GM12891 (cell line): Measurements from ENCODE around the gene NUBP2.
"Not testable (repeated sequence)": the region's sequence is repeated elsewhere in the genome, so short reads cannot be mapped to it uniquely, and the experiment has no call there.

ENCODE experiments used
- DNase-seq: peaks from one replicate; pipeline ENCODE4 v3.0.0; 2011; ENCODE audit warnings: low spot score; ENCODE audit not compliant: insufficient read length
- FAIRE-seq: peaks from 2 replicates; lab custom pipeline; 2011; peaks lifted over from hg19 to GRCh38; lab: Jason Lieb, UNC
- PAX5 ChIP-seq: IDR thresholded peaks from 2 replicates; pipeline ENCODE4 v1.6.1; 2011; ENCODE audit warnings: low read length, moderate library complexity, mild to moderate bottlenecking; ENCODE audit not compliant: insufficient read depth, severe bottlenecking
- POLR2A ChIP-seq: IDR thresholded peaks from 2 replicates; pipeline ENCODE4 v1.6.1; 2011; ENCODE audit warnings: low read depth, low read length, control low read depth
- POLR2AphosphoS5 ChIP-seq: IDR thresholded peaks from 2 replicates; pipeline ENCODE4 v1.6.1; 2011; ENCODE audit warnings: low read depth, low read length, control low read depth
- POU2F2 ChIP-seq: IDR thresholded peaks from 2 replicates; pipeline ENCODE4 v1.6.1; 2011; ENCODE audit warnings: low read depth, mild to moderate bottlenecking, control low read depth, low read length, moderate library complexity
- SPI1 ChIP-seq: IDR thresholded peaks from 2 replicates; pipeline ENCODE4 v1.6.1; 2011; ENCODE audit warnings: low read depth, low read length, control low read depth
- TAF1 ChIP-seq: IDR thresholded peaks from 2 replicates; pipeline ENCODE4 v1.6.1; 2011; ENCODE audit warnings: low read depth, low read length, control low read depth

NUBP2 gene

DNA sequence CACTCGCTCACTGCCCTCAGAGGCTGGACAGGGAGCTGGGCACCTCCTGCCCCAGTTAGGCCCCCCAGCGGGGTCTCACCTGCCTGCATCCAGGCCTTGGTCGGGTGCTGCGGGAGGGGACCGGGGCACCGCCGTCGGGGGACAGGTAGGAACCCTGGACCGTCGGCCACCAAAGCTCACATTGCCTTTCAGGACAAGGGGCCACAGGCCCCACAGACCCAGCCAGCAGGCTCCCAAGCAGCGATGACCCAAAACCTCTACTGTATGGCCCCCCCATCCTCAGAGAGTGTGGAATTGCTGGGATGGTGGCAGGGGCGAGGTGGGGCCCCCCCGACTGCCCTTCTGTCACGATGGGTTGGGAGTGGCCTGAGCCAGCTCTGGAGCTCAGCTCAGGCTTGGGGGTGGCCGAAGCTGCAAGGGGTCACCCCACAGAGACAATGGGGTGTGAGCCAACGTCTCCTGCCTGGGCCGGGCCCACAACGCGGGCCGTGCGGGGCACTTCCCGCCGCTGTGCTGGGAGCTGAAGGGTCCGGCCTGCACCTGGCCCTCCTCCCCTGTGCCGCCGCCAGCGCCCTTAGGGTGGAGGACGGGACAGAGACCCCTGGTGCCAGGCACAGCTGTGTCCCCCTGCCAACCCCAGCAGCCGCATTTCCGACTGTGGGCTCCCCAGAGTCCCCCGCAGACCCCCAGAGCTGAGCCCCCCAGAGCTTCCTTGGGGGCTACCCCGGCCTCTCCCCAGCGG is 10.2 kb downstream of the NUBP2 start:
- FAIRE-seq: no peak
- TF ChIP-seq POU2F2: no peak
- TF ChIP-seq POLR2AphosphoS5: no peak

DNA sequence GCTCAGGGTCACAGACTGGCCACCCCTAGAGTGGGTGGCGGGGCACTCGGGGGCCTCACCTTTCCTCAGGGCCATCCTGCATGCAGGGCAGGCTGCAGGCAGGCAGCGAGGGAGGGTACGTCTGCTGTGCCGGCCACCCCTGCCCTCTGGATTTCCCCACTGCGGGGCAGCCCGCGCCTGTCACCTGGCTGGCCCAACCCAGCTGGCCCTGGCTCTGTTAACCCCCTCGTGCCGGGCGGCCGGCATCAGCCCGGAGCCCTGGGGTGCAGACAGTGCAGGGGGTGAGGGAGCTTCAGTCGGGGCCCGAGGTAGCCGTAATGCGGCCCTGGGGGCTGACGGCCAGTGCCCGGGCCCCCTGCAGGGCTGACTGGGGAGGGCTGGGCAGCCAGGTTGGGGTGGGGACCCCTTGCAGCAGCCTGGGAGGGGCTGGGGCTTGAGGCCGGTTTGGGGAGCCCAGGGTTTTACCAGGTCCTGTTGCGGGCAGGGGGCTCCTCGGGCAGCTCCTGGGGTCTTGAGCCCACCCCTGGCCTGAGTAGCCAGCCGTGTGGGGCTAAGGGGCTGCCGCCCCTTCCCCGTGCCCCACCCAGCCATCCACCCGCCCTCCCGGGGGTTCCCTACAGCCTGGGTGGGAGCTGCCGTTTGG is 10.9 kb downstream of the NUBP2 start, which contains the start of gene IGFALS:
Gene IGFALS (minus strand): TSS at position 128 of the 643 bp plus-strand sequence. CDS start 53 bp downstream, at position 75.
- no peak for FAIRE-seq
- TF ChIP-seq SPI1: no peak
- no peak for TF ChIP-seq PAX5
- TF ChIP-seq POU2F2: no peak
- no peak for TF ChIP-seq TAF1
- no peak for TF ChIP-seq POLR2AphosphoS5
- TF ChIP-seq POLR2A: no peak
- DNase-seq: no peak

More for the DNA sequence above, 10.2 kb downstream of the NUBP2 start:
- DNase-seq: no peak

DNA sequence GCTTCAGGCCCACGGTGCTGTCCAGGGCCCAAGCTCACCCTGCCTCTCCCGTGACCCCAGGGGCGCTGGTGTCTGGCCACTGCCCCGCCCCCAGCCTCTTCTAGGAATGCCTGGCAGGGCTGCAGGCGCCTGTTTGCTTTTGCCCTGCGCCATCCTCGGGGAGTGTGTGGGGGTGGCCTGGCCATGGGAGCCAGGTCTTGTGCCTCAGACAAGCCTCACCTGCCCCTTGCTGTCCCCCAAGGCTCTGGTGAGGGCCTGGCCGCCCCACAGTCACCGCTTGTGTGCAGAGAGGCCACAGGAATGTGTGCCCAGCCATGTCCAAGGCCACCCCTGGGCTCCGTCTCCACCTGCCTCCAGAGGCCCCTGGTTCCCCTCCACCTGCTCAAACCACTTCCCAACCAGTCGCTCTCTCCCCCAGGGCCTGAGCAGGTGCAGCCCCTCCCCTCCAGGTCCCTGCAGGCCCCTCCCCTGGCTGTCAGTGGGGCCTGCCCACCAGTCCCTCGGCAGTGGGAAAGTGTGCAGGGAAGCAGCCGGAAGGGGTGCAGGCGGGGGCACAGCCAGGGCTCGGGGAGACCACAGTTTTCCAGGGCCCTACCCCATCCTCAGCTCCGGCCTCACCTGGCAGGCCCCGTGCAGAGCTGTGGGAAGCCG is 11.6 kb downstream of the NUBP2 start:
- no peak for DNase-seq
- FAIRE-seq: no peak
- TF ChIP-seq PAX5: no peak
- no peak for TF ChIP-seq POU2F2
- no peak for TF ChIP-seq TAF1
- TF ChIP-seq POLR2AphosphoS5: no peak
- no peak for TF ChIP-seq SPI1
- no peak for TF ChIP-seq POLR2A

DNA sequence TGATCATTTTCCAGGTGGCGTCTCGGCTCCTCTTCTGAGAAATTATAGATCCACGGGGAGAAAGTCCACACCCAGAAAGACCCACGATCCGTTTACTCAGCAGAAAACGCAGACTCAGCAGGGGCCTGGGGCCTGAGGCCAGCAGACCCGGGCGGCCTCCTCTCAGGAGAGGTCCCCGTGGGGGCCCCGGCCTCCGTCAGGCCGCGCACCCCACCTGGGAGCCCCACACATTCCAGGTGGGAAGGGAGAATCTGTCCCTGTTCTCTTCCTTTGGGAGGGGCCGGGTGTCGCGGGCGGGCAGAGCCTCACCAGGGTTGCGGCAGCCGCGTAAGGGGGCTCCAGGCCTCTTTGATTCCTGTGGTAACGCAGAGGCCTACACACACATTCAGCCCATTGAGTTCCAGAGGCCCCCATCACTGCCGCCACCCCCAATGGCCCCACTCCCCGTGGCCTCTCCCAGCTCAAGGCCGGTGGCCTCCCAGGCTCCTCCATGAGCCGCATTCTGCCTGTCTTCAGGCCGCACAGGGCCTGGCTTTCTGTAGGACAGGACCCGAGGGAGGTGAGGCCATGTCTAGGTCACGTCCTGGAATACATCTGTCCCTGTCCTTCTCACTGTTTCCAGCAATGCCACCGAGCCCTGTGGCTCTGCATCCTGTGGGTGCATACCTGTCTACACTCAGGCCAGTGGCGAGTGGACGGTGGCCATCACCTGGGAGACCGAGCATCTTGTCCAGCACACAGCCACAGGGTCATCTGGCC is 12.3 kb downstream of the NUBP2 start:
- FAIRE-seq (no peak), DNase-seq (no peak)
- TF ChIP-seq PAX5 (no peak), POLR2A (no peak)

DNA sequence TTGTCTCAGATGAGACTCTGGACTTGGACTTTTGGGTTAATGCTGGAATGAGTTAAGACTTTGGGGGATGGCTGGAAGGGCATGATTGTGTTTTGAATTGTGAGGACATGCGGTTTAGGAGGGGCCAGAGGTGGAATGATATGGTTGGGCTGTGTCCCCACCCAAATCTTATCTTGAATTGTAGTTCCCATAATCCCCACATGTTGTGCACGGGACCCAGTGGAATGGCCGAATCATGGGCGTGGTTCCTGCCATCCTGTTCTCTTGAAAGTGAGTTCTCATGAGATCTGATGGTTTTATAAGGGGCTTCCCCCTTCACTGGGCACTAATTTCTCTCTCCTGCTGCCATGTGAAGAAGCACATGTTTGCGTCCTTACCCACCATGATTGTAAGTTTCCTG is 16.5 kb downstream of the NUBP2 start:
- not testable (repeated sequence) for FAIRE-seq, DNase-seq

DNA sequence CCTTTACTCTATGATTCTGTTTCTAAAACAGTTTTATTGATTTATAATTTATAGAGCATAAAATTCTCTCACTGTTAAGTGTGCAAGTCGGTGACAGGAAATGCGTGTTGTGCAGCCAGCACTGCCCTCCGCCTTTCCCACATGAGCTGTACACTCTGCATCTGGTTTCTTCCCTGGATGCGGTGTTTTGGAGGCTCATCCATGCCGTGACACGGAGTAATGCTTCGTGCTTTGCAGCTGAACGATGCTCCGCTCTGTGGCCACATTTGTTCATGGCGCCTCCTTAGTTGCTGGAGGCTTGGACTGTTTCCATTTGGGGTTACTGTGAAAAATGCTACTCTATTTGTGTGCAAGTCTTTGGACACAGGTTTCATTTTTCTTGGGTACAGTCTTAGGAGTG is 17.9 kb downstream of the NUBP2 start:
- DNase-seq: no peak
- no peak for FAIRE-seq
- TF ChIP-seq TAF1: no peak

DNA sequence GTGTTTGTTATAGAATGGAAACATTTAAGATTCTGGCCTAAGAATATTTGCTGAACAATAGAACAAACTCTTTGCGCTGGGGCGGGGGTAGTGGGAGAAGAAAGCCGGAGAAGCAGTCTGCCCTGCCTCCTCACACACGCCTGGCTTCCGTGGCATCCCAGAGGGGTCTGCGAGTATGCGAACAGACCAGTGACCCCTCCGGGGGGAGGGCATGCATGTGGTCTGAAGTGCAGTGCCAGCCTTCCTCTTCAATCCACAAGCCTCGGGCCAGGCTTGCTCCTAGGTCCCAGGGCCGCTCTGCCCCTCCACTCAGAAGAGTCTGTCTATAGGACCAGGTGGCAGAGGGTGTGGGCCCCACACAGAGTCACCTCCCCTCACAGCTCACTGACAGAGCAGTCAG is 24.9 kb downstream of the NUBP2 start:
- TF ChIP-seq POU2F2 (no peak), SPI1 (no peak), PAX5 (no peak), TAF1 (no peak), POLR2AphosphoS5 (no peak), POLR2A (no peak)
- no peak for FAIRE-seq
- DNase-seq: no peak

DNA sequence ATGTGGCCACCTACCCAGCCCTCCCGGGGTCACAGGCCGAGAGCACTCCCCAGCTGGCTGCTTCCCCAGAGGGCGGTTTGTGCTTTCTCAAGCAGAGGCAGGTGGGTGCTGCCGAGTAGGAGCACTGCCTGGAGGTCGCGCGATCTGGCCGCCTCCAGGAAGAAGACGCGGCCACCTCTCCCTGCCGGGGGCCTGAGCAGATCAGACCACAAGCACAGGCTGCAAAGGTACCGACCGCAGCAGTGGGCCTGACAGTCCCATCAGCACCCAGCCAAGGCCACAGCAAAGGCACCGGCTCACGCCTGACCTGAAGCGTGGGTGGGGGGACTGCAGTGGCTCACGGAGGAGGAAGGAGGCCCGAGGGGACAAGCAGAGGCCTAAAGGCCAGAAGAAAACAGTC is 25.9 kb downstream of the NUBP2 start:
- FAIRE-seq (no peak), DNase-seq (no peak)
- TF ChIP-seq PAX5 (no peak), POU2F2 (no peak), POLR2A (no peak), SPI1 (no peak), POLR2AphosphoS5 (no peak), TAF1 (no peak)

DNA sequence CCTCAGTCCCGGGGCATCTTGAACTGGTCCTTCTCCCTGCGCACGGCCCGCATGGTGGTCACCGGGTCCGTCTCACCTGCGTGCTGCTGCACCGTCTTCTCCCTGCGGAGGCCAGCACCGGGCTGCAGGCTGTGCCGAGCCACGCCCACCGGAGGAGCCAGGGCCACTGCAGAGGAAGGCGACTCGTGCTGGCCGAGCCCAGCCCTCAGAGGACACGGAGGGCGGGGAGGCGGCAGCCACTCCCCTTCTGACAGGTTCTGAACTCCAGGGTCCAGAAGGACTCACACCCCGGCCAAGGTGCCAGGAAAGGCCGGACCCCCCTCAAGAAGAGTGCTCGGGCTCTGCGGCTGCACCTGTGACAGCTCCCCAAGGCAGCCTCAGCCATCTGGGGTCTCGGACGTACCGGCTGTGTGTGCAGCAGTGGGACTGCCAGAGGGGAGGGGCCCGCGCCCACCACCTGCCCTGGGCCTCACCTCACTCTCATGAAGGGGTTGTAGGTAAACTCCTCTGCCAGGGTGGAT is 26.6 kb downstream of the NUBP2 start:
- DNase-seq (no peak), FAIRE-seq (no peak)
- TF ChIP-seq TAF1 (no peak), POLR2AphosphoS5 (no peak), POU2F2 (no peak), PAX5 (no peak), POLR2A (no peak), SPI1 (no peak)

DNA sequence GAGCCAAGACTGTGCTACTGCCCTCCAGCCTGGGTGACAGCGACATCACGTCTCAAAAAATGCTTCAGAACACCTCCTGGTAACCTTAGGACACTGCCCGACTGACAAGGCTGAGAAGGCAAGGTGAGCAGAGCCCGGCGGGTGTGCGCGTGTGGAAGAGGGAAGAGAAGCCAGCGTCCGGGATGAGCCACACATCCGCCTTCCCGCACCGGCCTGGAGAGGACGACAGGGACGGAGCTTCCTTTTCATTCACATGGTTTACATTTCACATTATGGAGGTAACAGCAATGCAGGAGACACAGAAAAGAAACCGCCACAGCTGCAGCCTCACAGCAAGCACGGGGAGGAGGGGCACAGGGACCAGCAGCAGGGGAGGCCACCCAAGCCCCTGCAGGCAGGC is 27.3 kb downstream of the NUBP2 start:
- TF ChIP-seq SPI1 (no peak), PAX5 (no peak), POLR2AphosphoS5 (no peak), POLR2A (no peak), TAF1 (no peak), POU2F2 (no peak)
- FAIRE-seq (no peak), DNase-seq (no peak)
